K562 (cell line): ENCODE measurements around the gene ALKBH7. TPM values are rescaled to one million over a fixed set of nuclear protein-coding genes. Genes with fewer than 3 reads are reported as not detected.

Experiments used
- ATAC-seq: fragments of 200-7000 bp; cut with Tn5 transposase; 3 replicates; pipeline ENCODE4 v1.9.1; 2020; ENCODE audit warnings: moderate library complexity
- BruUV-seq: library from RNA; stranded (reverse); fragments of 400-500 nt; replicated peaks from 2 replicates; lab custom pipeline; 2021; lab: Mats Ljungman, UMichigan
- CTCF ChIA-PET: fragments of 300-600 bp; formaldehyde crosslinking; extraction: SDS; loops from one replicate; lab custom pipeline; 2021; ENCODE audit warnings: low intra/inter-chr PET ratio; lab: Yijun Ruan, JAX
- POLR2A ChIA-PET: fragments of 300-600, 350-650 bp; sonication (Branson Sonifier 250); formaldehyde crosslinking; extraction: SDS; loops from one replicate; lab custom pipeline; 2021; ENCODE audit warnings: antibody characterized with exemption, inconsistent platforms; lab: Yijun Ruan, JAX
- DNase-seq, 4 experiments: peaks; one replicate each; pipeline versions ENCODE4 v3.0.0 to v3.0.0-alpha.2; 2011 to 2018; ENCODE audit warnings: low spot score in 3 of 4, mixed read lengths in 3 of 4; ENCODE audit errors: extremely low read depth in 1 of 4
- FAIRE-seq: peaks from 2 replicates; lab custom pipeline; 2011; peaks lifted over from hg19 to GRCh38; lab: Jason Lieb, UNC
- H2AFZ ChIP-seq: 2 replicates; pipeline ENCODE4 v1.6.0; 2011; ENCODE audit warnings: low read depth, low read length, control low read depth, inconsistent platforms
- H3K27ac ChIP-seq: fragments of 200-600 bp; 3 replicates; pipeline ENCODE4 v1.8.0; 2011; ENCODE audit warnings: low read depth, mild to moderate bottlenecking, control low read depth, inconsistent platforms, low read length, moderate library complexity, mixed read lengths; ENCODE audit errors: extremely low read depth
- H3K27me3 ChIP-seq, 2 experiments: fragments of 300-600 bp in 1 of 2; 2 replicates in 1 of 2; 3 replicates in 1 of 2; pipeline versions ENCODE4 v1.6.0 to v1.8.0; 2011; ENCODE audit warnings: inconsistent platforms in 2 of 2, low read length in 2 of 2, mild to moderate bottlenecking in 1 of 2, mixed read lengths in 1 of 2, moderate library complexity in 1 of 2; ENCODE audit not compliant: control insufficient read depth in 2 of 2, insufficient read depth in 2 of 2
- H3K36me3 ChIP-seq: fragments of 300-600 bp; 3 replicates; pipeline ENCODE4 v1.8.0; 2011; ENCODE audit warnings: mild to moderate bottlenecking, low read length, inconsistent platforms; ENCODE audit not compliant: control insufficient read depth, insufficient read depth
- H3K4me1 ChIP-seq, 2 experiments: fragments of 200-600 bp in 1 of 2; replicated peaks in 1 of 2; 2 replicates in 1 of 2; 3 replicates in 1 of 2; pipeline versions ENCODE4 v1.5.1 to v1.8.0; 2011; ENCODE audit warnings: inconsistent platforms in 2 of 2, low read length in 2 of 2, mild to moderate bottlenecking in 1 of 2, mixed read lengths in 1 of 2, moderate library complexity in 1 of 2; ENCODE audit not compliant: control insufficient read depth in 2 of 2, insufficient read depth in 2 of 2
- H3K4me2 ChIP-seq: 2 replicates; pipeline ENCODE4 v1.6.1; 2011; ENCODE audit warnings: low read length, control low read depth, inconsistent platforms, mixed read lengths; ENCODE audit not compliant: insufficient read depth
- H3K4me3 ChIP-seq: fragments of 200-600 bp; sonication (generic), shearing (Covaris generic); 2 replicates; pipeline ENCODE4 v1.5.1; 2016; ENCODE audit warnings: control low read depth, inconsistent platforms
- H3K79me2 ChIP-seq: fragments of 200-600 bp; 3 replicates; pipeline ENCODE4 v1.8.0; 2011; ENCODE audit warnings: low read length, inconsistent platforms; ENCODE audit not compliant: control insufficient read depth, insufficient read depth
- H3K9ac ChIP-seq, 2 experiments: 2 replicates each; pipeline versions ENCODE4 v1.6.0 to v1.6.1; 2011; ENCODE audit warnings: low read depth in 2 of 2, low read length in 2 of 2, control low read depth in 1 of 2, inconsistent platforms in 1 of 2, mild to moderate bottlenecking in 1 of 2, mixed read lengths in 1 of 2; ENCODE audit not compliant: insufficient read depth in 1 of 2
- H3K9me1 ChIP-seq: one replicate; pipeline ENCODE4 v1.6.0; 2011; ENCODE audit warnings: inconsistent platforms, mild to moderate bottlenecking, low read length, moderate library complexity; ENCODE audit not compliant: control insufficient read depth, insufficient read depth
- H3K9me3 ChIP-seq: replicated peaks from 2 replicates; pipeline ENCODE4 v1.5.1; 2011; ENCODE audit warnings: low read depth, low read length, inconsistent platforms; ENCODE audit not compliant: control insufficient read depth, insufficient read depth
- H4K20me1 ChIP-seq: replicated peaks from 2 replicates; pipeline ENCODE4 v1.6.1; 2011; ENCODE audit warnings: low read length, inconsistent platforms, mixed read lengths; ENCODE audit not compliant: control insufficient read depth, insufficient read depth
- DACH1 ChIP-seq: fragments of 450-650 bp; IDR thresholded peaks from 2 replicates; pipeline ENCODE4 v1.6.1; 2018; ENCODE audit not compliant: partially characterized antibody
- ELF2 ChIP-seq: fragments of 250-450 bp; sonication (Bioruptor Pico); IDR thresholded peaks from 2 replicates; pipeline ENCODE4 v1.5.0; 2021; ENCODE audit warnings: mild to moderate bottlenecking
- NUFIP1 ChIP-seq: fragments of 450-650 bp; IDR thresholded peaks from 2 replicates; pipeline ENCODE4 v1.6.1; 2018; ENCODE audit not compliant: partially characterized antibody
- PCBP2 ChIP-seq: fragments of 200-400 bp; formaldehyde crosslinking; IDR thresholded peaks from 2 replicates; pipeline ENCODE4 v1.6.1; 2018; ENCODE audit warnings: low read length, low read depth, mild to moderate bottlenecking, moderate library complexity; ENCODE audit not compliant: poor library complexity, severe bottlenecking
- PHF20 ChIP-seq: fragments of 450-650 bp; IDR thresholded peaks from 2 replicates; pipeline ENCODE4 v1.6.1; 2018; ENCODE audit not compliant: partially characterized antibody
- RAD21 ChIP-seq, 2 experiments: fragments of 250-450 bp in 1 of 2; fragments of 450-650 bp in 1 of 2; sonication (Bioruptor Pico) in 1 of 2; formaldehyde crosslinking in 1 of 2; IDR thresholded peaks in 1 of 2; conservative IDR thresholded peaks in 1 of 2; 2 replicates each; pipeline versions ENCODE4 v1.4.0 to v1.8.0; 2020 to 2022; ENCODE audit warnings: mild to moderate bottlenecking in 2 of 2, moderate library complexity in 1 of 2
- RB1 ChIP-seq: fragments of 450-650 bp; IDR thresholded peaks from 2 replicates; pipeline ENCODE4 v1.6.1; 2017; ENCODE audit warnings: low read depth, mild to moderate bottlenecking
- RBFOX2 ChIP-seq: fragments of 200-400 bp; formaldehyde crosslinking; IDR thresholded peaks from 2 replicates; pipeline ENCODE4 v1.6.1; 2017; ENCODE audit warnings: low read depth, mild to moderate bottlenecking, low read length, moderate library complexity
- SIN3A ChIP-seq, 2 experiments: fragments of 150-350 bp in 1 of 2; IDR thresholded peaks; 2 replicates each; pipeline ENCODE4 v1.6.1; 2011 to 2016; ENCODE audit warnings: borderline replicate concordance in 2 of 2, low read depth in 2 of 2, low read length in 2 of 2, mild to moderate bottlenecking in 2 of 2, moderate library complexity in 2 of 2; ENCODE audit not compliant: control insufficient read depth in 1 of 2
- TAF15 ChIP-seq: fragments of 200-400 bp; formaldehyde crosslinking; IDR thresholded peaks from 2 replicates; pipeline ENCODE4 v1.6.1; 2017; ENCODE audit warnings: mild to moderate bottlenecking, low read depth, low read length, moderate library complexity
- TFAP4 ChIP-seq: sonication (generic); formaldehyde crosslinking; IDR thresholded peaks from 2 replicates; pipeline ENCODE4 v1.8.0; 2022; ENCODE audit warnings: missing genetic modification reagents, mild to moderate bottlenecking, moderate library complexity, borderline replicate concordance
- ZEB2 ChIP-seq: fragments of 450-650 bp; IDR thresholded peaks from 2 replicates; pipeline ENCODE4 v1.6.1; 2016
- WGBS: fragments of 100-300 bp; shearing (Covaris generic); methylation state at CpG from one replicate; pipeline ENCODE4 v1.1.6; 2016; ENCODE audit warnings: low coverage, mixed read lengths; ENCODE audit not compliant: insufficient coverage; ENCODE audit errors: missing lambda C conversion rate; 5-methylcytosine and 5-hydroxymethylcytosine counted together
- in situ Hi-C: fragments of 300-500 bp; cut with MboI; formaldehyde crosslinking; loops from 4 replicates; pipeline ENCODE4 v1.15.0; 2018; ENCODE audit warnings: inconsistent platforms, mixed read lengths
- intact Hi-C: fragments of 100-400 bp; cut with micrococcal nuclease; formaldehyde crosslinking; loops from 2 replicates; pipeline ENCODE4 v1.14.2; 2022
- polyA plus RNA-seq, 8 experiments: library from polyadenylated mRNA; depleted of rRNA in 4 of 8; stranded (reverse) in 5 of 8; unstranded in 3 of 8; fragments of >200 nt; fragmentation: Nextera tagmentation in 2 of 8; fragmentation: Illumina TruSeq in 1 of 8; extraction: Ambion mirVana in 2 of 8; extraction: Trizol in 1 of 8; gene quantifications; 2 replicates each; pipeline versions ENCODE4 v1.2.1 to v1.2.3, GENCODE V29; 2011 to 2014; ENCODE audit warnings: inconsistent platforms in 1 of 8, missing spikeins in 1 of 8
- total RNA-seq, 7 experiments: library from RNA; depleted of rRNA in 6 of 7; stranded (reverse); fragments of >200 nt in 6 of 7; fragmentation: Illumina TruSeq in 2 of 7; extraction: Trizol in 2 of 7; gene quantifications; 2 replicates each; pipeline versions ENCODE4 v1.2.1 to v1.2.3, GENCODE V29; 2011 to 2021; ENCODE audit warnings: low replicate concordance in 1 of 7
- TF ChIP-seq, protein P1 (sequence below), 2 experiments: fragments of 450-650 bp in 1 of 2; sonication (generic) in 1 of 2; formaldehyde crosslinking; conservative IDR thresholded peaks; 2 replicates each; pipeline versions ENCODE4 v1.4.0 to v1.8.1; 2020 to 2022; ENCODE audit warnings: mild to moderate bottlenecking in 1 of 2, missing genetic modification reagents in 1 of 2
- TF ChIP-seq, protein P2 (sequence below), 3 experiments: IDR thresholded peaks in 2 of 3; conservative IDR thresholded peaks in 1 of 3; 2 replicates each; pipeline ENCODE4 v1.5.1; 2011 to 2012; ENCODE audit warnings: low read length in 3 of 3, mild to moderate bottlenecking in 3 of 3, control low read depth in 2 of 3, improper control_type of control experiment in 1 of 3, inconsistent platforms in 1 of 3, low read depth in 1 of 3, mixed read lengths in 1 of 3, moderate library complexity in 1 of 3; ENCODE audit not compliant: insufficient read depth in 2 of 3
- TF ChIP-seq, protein P3 (sequence below): fragments of 450-650 bp; IDR thresholded peaks from 2 replicates; pipeline ENCODE4 v1.6.1; 2014; ENCODE audit warnings: low read depth, mild to moderate bottlenecking, moderate library complexity, borderline replicate concordance

The ALKBH7 gene
- total and polyA plus RNA-seq, 9 of the 15 experiments (the other 6 are each of a cell fraction or from before 2014, with no cell fraction given) = 0.69 to 94.8 (median 17.6) TPM

- WGBS = 81% methylated on average over 9 of the region's 15 CpGs
- ATAC-seq (peak; percentile 90), DNase-seq (peak; percentile 62 to 73 (median 66)), FAIRE-seq (peak; percentile 72)
- H4K20me1 ChIP-seq = peaks cover 5% of the 10 kb centered on the region; the same call in 1 of the 2 replicates
- no peak overlapping the region for H3K27ac ChIP-seq
- ChIA-PET POLR2A (interaction anchor here (0.5 to 2.5 kb wide), 3 partner anchors 10 to 40 kb away, joined by 3 to 16 read pairs (median 3); partner anchors contain the start of genes ALKBH7 and KHSRP), CTCF (interaction anchor here (0.6 kb wide), 1 partner anchor 9 kb away, joined by 3 read pairs; no protein-coding TSS in a partner anchor)
- no peaks in the 10 kb centered on the region for H3K79me2 ChIP-seq
- in situ Hi-C loops = no loop called here
- intact Hi-C loops = no loop called here
- H3K27me3 ChIP-seq = no peaks in the 10 kb centered on the region
- H3K4me1 ChIP-seq = peaks cover 0 to 39% of the 10 kb centered on the region in 2 experiments; a peak in 2 of 5 replicates
- no peak overlapping the region for H3K4me2 ChIP-seq
- H3K9ac ChIP-seq = peak overlapping the region in 1 of 2 experiments; percentile 43; a peak in 1 of 4 replicates
- no peak overlapping the region for H3K4me3 ChIP-seq
- H3K9me3 ChIP-seq = no peaks in the 10 kb centered on the region
- H2AFZ ChIP-seq = no peak overlapping the region
- no peaks in the 10 kb centered on the region for H3K9me1 ChIP-seq
- H3K36me3 ChIP-seq = peaks cover 42% of the 10 kb centered on the region; the same call in 1 of the 3 replicates
- no TSS peak for BruUV-seq
- TF ChIP-seq, protein P1, sequence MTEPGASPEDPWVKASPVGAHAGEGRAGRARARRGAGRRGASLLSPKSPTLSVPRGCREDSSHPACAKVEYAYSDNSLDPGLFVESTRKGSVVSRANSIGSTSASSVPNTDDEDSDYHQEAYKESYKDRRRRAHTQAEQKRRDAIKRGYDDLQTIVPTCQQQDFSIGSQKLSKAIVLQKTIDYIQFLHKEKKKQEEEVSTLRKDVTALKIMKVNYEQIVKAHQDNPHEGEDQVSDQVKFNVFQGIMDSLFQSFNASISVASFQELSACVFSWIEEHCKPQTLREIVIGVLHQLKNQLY (CRISPR knock-in tag; conservative IDR thresholded peaks at IDR 0.05) = no peak
- peak; percentile 46; the same call in 1 of the 2 replicates for TF ChIP-seq TFAP4
- TF ChIP-seq SIN3A (IDR thresholded peaks at IDR 0.05; ENCODE audit: borderline replicate concordance in 2 of 2, control insufficient read depth in 1 of 2, low read depth in 2 of 2, low read length in 2 of 2) = peak in 1 of 2 experiments; percentile 29; a peak in 1 of 4 replicates
- TF ChIP-seq, protein P2, sequence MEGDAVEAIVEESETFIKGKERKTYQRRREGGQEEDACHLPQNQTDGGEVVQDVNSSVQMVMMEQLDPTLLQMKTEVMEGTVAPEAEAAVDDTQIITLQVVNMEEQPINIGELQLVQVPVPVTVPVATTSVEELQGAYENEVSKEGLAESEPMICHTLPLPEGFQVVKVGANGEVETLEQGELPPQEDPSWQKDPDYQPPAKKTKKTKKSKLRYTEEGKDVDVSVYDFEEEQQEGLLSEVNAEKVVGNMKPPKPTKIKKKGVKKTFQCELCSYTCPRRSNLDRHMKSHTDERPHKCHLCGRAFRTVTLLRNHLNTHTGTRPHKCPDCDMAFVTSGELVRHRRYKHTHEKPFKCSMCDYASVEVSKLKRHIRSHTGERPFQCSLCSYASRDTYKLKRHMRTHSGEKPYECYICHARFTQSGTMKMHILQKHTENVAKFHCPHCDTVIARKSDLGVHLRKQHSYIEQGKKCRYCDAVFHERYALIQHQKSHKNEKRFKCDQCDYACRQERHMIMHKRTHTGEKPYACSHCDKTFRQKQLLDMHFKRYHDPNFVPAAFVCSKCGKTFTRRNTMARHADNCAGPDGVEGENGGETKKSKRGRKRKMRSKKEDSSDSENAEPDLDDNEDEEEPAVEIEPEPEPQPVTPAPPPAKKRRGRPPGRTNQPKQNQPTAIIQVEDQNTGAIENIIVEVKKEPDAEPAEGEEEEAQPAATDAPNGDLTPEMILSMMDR (IDR thresholded peaks at IDR 0.05 in 2 of 3, conservative IDR thresholded peaks at IDR 0.05 in 1 of 3; ENCODE audit: insufficient read depth in 2 of 3, low read depth in 1 of 3, low read length in 3 of 3) = peak; percentile 71 to 85 (median 73)
- TF ChIP-seq NUFIP1 = no peak
- TF ChIP-seq, protein P3, sequence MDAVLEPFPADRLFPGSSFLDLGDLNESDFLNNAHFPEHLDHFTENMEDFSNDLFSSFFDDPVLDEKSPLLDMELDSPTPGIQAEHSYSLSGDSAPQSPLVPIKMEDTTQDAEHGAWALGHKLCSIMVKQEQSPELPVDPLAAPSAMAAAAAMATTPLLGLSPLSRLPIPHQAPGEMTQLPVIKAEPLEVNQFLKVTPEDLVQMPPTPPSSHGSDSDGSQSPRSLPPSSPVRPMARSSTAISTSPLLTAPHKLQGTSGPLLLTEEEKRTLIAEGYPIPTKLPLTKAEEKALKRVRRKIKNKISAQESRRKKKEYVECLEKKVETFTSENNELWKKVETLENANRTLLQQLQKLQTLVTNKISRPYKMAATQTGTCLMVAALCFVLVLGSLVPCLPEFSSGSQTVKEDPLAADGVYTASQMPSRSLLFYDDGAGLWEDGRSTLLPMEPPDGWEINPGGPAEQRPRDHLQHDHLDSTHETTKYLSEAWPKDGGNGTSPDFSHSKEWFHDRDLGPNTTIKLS = no peak
- no peak for TF ChIP-seq ELF2 (CRISPR knock-in tag)
- no peak for TF ChIP-seq TAF15
- TF ChIP-seq RAD21 (CRISPR knock-in tag; conservative IDR thresholded peaks at IDR 0.05 in 1 of 2, IDR thresholded peaks at IDR 0.05 in 1 of 2) = peak in 1 of 2 experiments; percentile 51; a peak in 2 of 4 replicates
- peak; percentile 50; the same call in 1 of the 2 replicates for TF ChIP-seq ZEB2
- no peak for TF ChIP-seq PHF20
- 0 out of 2 replicates have a peak, but pooled peaks have one; percentile 18 for TF ChIP-seq RB1
- no peak for TF ChIP-seq PCBP2
- peak; percentile 23 for TF ChIP-seq DACH1
- TF ChIP-seq RBFOX2 = peak; percentile 49
Observed at GRCh38 chr19:6412447-6413091, 40.0 kb downstream of the ALKBH7 start.
